HFFc6 (cell line): ENCODE data around the gene CTNNA3. TPM values are rescaled to one million over a fixed set of nuclear protein-coding genes. Genes with fewer than 3 reads are reported as not detected.

Source experiments
- DNase-seq: peaks from one replicate; pipeline ENCODE4 v3.0.0-alpha.2; 2018
- H3K27ac Mint-ChIP-seq: 2 replicates; pipeline ENCODE4 v1.8.0; 2020; ENCODE audit warnings: mild to moderate bottlenecking, mixed read lengths
- H3K27me3 Mint-ChIP-seq: 2 replicates; pipeline ENCODE4 v1.8.0; 2021; ENCODE audit warnings: mild to moderate bottlenecking, moderate library complexity, mixed read lengths; ENCODE audit not compliant: insufficient read depth
- H3K36me3 Mint-ChIP-seq: 2 replicates; pipeline ENCODE4 v1.8.0; 2021; ENCODE audit warnings: low read depth, mixed read lengths
- H3K4me1 Mint-ChIP-seq: 2 replicates; pipeline ENCODE4 v1.8.0; 2020; ENCODE audit warnings: low read depth, mixed read lengths
- H3K4me3 Mint-ChIP-seq: 2 replicates; pipeline ENCODE4 v1.8.0; 2020; ENCODE audit warnings: mild to moderate bottlenecking, moderate library complexity, mixed read lengths
- H3K9me3 Mint-ChIP-seq: 2 replicates; pipeline ENCODE4 v1.8.0; 2020; ENCODE audit warnings: mild to moderate bottlenecking, mixed read lengths
- CTCF ChIP-seq: fragments of 200-600 bp; sonication (generic); IDR thresholded peaks from 2 replicates; pipeline ENCODE4 v1.5.0; 2021; ENCODE audit warnings: antibody characterized with exemption, mild to moderate bottlenecking
- total RNA-seq, 6 experiments: library from RNA; stranded (reverse); fragmentation: NEBNext Ultra II Directional; extraction: Animal tissue kit (Norgen Biotek cat#: 25700); gene quantifications; 2 replicates in 1 of 6; 3 replicates in 5 of 6; pipeline ENCODE4 v1.2.3, GENCODE V29; 2021

Gene CTNNA3
- total RNA-seq, 6 experiments from 2014 or later, result not detected

GRCh38 chr10:65968871-65969270 lies 1727.1 kb downstream of the CTNNA3 start:
- Mint-ChIP-seq H3K4me1 (no peaks in the 10 kb centered on the region), H3K27ac (no peak overlapping the region), H3K27me3 (no peaks in the 10 kb centered on the region; the same call in 1 of the 2 replicates), H3K36me3 (no peaks in the 10 kb centered on the region), H3K4me3 (no peak overlapping the region), H3K9me3 (peaks cover 26% of the 10 kb centered on the region)
- no peak for DNase-seq
- TF ChIP-seq CTCF, result no peak

- no peak for DNase-seq
- no peak overlapping the region for H3K4me3 Mint-ChIP-seq
- no peak overlapping the region for H3K27ac Mint-ChIP-seq
- no peaks in the 10 kb centered on the region for H3K4me1 Mint-ChIP-seq
- no peaks in the 10 kb centered on the region for H3K36me3 Mint-ChIP-seq
- TF ChIP-seq CTCF, result no peak
- no peaks in the 10 kb centered on the region for H3K27me3 Mint-ChIP-seq
- peaks cover 25% of the 10 kb centered on the region for H3K9me3 Mint-ChIP-seq
These were observed 1727.6 kb downstream of the CTNNA3 start for GRCh38 chr10:65968437-65968836.

GRCh38 chr10:65964205-65964604 lies 1731.8 kb downstream of the CTNNA3 start:
- H3K4me1 Mint-ChIP-seq, result no peaks in the 10 kb centered on the region
- H3K27me3 Mint-ChIP-seq, result no peaks in the 10 kb centered on the region
- peaks cover 36% of the 10 kb centered on the region for H3K9me3 Mint-ChIP-seq
- no peaks in the 10 kb centered on the region; the same call in 1 of the 2 replicates for H3K36me3 Mint-ChIP-seq
- H3K27ac Mint-ChIP-seq, result no peak overlapping the region
- DNase-seq, result no peak
- no peak overlapping the region for H3K4me3 Mint-ChIP-seq
- TF ChIP-seq CTCF, result no peak

- Mint-ChIP-seq H3K9me3 (peaks cover 54% of the 10 kb centered on the region), H3K27me3 (peaks cover 2% of the 10 kb centered on the region; the same call in 1 of the 2 replicates), H3K4me1 (no peaks in the 10 kb centered on the region), H3K4me3 (no peak overlapping the region), H3K27ac (no peak overlapping the region), H3K36me3 (no peaks in the 10 kb centered on the region)
- DNase-seq, result no peak
- no peak for TF ChIP-seq CTCF
These were observed 1743.9 kb downstream of the CTNNA3 start for GRCh38 chr10:65952086-65952485.

GRCh38 chr10:65950075-65950474 lies 1745.9 kb downstream of the CTNNA3 start:
- peaks cover 35% of the 10 kb centered on the region for H3K9me3 Mint-ChIP-seq
- DNase-seq, result no peak
- H3K4me3 Mint-ChIP-seq, result no peak overlapping the region
- no peak for TF ChIP-seq CTCF
- H3K27me3 Mint-ChIP-seq, result no peaks in the 10 kb centered on the region
- H3K4me1 Mint-ChIP-seq, result no peaks in the 10 kb centered on the region
- H3K36me3 Mint-ChIP-seq, result no peaks in the 10 kb centered on the region
- no peak overlapping the region for H3K27ac Mint-ChIP-seq

GRCh38 chr10:65949526-65949925 lies 1746.5 kb downstream of the CTNNA3 start:
- no peak for TF ChIP-seq CTCF
- Mint-ChIP-seq H3K4me3 (no peak overlapping the region), H3K27me3 (no peaks in the 10 kb centered on the region), H3K27ac (no peak overlapping the region), H3K36me3 (no peaks in the 10 kb centered on the region), H3K4me1 (no peaks in the 10 kb centered on the region), H3K9me3 (peaks cover 29% of the 10 kb centered on the region)
- no peak for DNase-seq
